GM19324 (cell line): ENCODE data around the gene ELN.
"Not testable (repeated sequence)": the region's sequence is repeated elsewhere in the genome, so short reads cannot be mapped to it uniquely, and the experiment has no call there.

Experiments used
- ATAC-seq: cut with Tn5 transposase; IDR thresholded peaks from one replicate; pipeline ENCODE4 v1.9.1; 2021; ENCODE audit warnings: mild to moderate bottlenecking, moderate library complexity; ENCODE audit not compliant: unreplicated experiment, low FRiP score

ELN gene

DNA sequence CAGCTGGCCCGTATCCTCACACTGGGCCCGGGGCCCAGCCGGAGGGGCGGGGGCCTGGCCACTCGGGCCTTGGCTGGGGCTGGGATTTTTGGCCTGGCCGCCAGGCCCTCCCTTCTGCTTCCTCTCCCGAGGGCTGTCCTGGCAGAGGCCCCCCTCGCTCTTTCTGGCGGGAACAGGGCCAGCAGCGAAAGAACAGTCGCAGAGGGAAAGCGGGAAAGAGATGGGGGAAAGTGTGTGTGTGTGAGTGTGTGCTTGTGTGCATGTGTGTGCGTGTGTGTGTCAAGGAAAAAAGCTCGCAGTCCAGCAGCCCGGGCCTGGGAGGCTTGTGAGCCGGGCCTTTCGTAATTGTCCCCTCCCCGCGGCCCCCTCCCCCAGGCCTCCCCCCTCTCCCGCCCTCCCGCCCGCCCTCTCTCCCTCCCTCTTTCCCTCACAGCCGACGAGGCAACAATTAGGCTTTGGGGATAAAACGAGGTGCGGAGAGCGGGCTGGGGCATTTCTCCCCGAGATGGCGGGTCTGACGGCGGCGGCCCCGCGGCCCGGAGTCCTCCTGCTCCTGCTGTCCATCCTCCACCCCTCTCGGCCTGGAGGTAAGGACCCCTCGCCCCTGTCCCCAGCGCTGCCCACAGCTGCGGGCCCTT, at the start of gene ELN:
ELN (plus strand) TSS at position 491 of the 638 bp plus-strand sequence; CDS start at position 506, 15 bp downstream.
- ATAC-seq = no peak

DNA sequence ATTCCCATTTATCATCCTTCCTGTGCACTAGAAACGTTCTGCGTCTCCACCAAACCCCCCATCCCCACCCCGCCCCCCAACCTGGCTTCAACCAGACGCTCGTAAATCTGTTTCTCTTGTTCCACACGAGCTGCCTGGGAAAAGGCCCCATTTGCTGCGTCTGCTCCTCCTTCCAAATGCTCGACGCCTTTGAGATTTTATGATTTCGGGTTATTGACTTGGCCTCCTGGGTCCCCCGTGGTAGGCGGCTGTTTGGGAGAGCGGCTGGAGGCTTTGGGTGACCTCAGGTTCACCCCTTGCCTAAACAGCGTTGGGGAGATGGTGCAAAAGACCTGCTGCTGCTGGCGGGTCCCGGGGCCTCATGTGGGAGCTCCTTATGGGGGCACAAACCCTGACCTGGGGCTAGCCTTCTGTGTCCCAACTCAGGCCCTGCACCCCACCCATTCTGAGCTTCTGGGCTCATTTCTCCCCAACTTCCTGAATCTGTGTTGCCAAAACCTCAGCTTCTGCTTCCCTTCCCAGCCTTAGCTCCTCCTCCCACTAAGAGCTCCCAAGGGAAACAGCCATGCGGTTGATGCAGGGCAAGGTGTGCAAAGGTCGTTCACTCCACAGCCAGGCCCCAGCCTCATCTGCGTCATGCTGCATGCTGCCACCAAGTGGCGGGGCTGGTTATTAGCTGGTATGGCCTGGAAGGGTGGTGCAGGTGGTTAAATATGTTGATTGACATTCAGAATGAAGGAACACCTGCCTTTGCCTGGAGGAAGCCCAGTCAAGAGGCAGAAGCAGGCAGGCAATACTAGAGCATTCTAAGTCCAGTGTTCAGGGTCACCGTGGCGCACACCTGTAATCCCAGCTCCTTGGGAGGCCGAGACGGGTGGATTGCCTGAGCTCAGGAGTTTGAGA, 49.1 kb upstream of the ELN start:
- ATAC-seq = no peak

DNA sequence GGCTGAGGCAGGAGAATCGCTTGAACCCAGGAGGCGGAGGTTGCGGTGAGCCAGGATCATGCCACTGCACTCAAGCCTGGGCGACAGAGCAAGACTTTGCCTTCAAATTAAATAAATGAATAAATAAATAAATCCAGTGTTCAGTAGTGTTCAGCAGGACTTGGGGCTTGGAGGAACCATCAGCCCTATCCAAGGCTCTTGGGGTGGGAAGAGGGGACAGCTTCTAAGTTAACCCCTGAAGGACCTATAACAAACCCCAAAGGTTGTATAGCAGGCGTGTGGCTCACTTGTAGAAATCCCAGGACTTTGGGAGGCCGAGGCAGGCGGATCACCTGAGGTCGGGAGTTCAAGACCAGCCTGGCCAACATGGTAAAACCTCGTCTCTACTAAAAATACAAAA, 48.3 kb upstream of the ELN start:
- ATAC-seq = not testable (repeated sequence)

DNA sequence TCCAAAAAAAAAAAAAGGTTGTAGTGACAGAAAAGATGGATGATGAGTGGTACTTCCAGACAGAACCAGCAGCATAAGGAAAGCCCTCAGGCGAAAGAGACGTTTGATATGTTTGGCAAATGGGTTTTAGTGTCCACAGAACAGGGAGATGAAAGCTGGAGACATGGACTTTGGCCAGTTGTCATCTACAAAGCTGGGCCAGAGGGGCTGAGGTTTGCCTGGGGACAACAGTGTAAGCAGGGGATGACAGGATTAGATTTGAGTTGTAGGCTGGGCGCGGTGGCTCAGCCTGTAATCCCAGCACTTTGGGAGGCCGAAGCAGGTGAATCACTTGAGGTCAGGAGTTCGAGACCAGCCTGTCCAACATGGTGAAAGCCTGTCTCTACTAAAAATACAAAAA, 47.8 kb upstream of the ELN start:
- no peak for ATAC-seq

DNA sequence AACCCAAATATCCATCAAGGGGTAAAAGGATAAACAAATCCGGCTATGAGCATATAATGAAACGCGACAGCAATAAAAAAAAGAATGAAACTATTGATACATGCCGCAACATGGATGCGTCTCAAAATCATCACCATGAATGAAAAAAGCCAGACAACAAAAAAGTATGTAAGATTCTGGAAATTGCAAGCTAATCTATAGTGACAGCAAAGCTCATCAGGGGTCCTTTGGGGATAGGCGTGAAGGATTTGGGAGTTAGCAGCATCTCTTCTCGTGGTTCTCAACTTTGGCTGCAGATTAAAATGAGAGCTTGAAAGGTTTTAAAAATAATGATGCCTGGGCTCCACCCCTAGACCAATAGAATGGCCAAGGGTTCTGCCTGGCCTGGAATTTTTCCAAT, 46.0 kb upstream of the ELN start:
- ATAC-seq = no peak

DNA sequence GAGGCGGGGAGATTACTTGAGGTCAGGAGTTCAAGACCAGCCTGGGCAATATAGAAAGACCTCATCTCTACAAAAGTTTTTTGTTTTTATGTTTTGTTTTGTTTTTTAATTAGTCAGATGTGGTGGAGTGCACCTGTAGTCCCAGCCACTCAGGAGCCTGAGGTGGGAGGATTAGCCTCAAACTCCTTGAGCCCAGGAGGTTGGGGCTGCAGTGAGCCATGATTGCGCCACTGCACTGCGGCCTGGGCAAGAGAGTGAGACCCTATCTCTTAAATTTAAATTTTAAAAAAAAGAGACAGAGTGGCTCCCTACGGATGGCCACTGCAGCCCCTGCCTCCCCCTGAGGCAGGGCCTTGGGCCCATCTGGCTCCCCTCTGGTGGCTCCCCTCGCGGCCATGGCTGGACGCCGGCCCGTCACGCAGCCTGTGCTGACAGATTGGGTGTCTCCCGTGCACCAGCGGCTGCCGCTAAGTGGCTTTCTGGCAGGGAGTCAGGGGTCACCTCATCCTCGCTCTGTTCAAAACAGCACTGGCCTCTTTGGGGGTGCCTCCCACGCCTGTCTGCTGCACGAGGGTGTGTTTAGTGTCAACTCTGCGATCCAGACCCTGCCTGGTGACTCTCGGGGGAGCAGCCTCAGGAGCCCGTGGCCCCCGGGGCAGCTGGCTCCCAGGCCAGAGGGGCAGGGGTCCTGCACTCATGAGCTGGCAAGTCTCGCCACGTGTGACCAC, 44.4 kb upstream of the ELN start:
- ATAC-seq = no peak

DNA sequence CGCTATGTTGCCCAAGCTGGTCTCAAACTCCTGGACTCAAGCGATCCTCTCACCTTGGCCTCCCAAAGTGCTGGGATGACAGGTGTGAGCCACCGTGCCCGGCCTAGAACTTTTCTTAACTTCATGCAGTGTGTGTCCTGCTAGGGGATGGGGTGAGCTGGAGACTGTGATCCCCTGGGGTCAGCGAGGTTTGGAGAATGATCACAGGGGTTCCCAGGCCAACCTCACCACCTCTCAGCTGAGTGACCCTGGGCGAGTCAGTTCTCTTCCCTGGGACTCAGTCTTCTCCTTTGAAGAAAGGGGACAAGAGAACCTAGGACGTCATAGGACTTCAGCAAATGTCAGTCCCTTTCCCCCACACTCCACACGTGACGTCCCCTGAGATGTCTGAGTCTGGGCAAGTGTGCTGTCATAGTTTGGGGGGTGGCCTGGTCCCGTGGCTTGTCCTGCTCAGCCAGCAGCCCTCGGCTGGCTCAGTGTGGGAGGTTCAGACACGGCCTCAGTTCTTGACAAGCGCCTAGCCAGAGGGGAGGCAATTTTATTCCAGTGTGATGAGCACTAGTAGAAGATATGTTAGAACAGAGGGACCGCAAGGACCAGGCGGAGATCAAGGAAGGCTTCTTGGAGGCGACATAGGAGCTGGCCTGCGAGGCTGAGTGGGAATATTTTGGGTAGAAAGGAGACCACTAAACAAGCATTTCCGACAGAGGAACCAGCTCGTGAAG, 43.3 kb upstream of the ELN start:
- no peak for ATAC-seq

DNA sequence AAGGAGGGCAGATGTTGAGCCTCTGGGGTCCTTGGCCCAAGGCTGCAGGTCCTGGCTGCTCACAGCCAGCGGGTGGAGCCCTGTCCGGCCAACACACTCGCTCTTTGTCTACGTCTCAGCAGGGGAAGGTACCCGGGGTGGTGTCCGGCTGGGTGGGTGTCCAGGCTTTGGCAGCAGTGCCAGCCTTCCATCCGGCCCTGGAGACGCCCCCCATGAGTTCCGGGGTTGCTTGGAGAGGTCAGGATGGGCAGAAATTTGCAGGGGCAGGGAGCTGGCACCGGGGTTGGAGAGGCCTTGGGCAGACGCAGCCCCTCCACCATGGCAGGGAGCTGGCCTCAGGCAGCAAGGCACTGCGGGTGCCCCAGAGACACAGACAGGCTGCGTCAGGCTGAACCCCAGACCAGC, 42.2 kb upstream of the ELN start:
- ATAC-seq = no peak

DNA sequence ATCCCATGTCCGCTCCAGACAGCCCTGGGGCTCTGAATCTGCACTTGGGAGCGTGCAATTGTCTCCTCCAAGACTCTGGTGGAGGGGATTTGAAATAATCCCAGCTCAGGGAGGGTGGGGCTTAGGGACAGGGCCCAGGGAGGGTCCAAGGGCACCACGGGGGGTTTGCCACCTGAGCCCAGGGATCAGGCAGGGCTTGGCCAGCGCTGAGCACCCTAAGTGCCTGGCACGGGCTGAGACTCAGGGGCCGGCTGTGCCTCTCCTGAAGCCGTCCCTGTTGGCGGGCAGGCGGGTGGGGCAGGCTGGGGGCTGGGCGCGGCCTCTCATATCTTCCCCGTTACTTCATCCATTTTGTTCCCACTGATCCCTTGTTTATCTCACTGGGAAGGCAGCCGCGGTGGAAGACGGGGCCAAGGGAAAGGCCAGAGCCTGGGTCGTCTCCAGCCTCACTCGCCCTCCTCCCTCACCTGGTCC, 41.8 kb upstream of the ELN start:
- no peak for ATAC-seq

DNA sequence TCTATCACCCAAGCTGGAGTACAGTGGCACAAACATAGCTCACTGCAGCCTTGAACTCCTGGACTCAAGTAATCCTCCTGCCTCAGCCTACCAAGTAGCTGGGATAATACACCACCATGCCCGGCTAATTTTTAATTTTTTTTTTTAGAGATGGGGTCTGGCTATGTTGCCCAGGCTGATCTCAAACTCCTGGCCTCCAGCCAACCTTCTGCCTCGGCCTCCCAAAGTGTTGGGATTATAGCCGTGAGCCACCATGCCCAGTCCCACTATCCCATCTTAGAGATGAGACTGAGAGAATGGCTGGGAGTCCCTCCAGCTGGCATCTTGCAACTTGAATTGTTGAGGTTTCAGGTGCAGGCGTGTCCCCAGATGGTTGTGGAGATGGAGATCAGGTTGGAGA, 40.7 kb upstream of the ELN start:
- no peak for ATAC-seq

DNA sequence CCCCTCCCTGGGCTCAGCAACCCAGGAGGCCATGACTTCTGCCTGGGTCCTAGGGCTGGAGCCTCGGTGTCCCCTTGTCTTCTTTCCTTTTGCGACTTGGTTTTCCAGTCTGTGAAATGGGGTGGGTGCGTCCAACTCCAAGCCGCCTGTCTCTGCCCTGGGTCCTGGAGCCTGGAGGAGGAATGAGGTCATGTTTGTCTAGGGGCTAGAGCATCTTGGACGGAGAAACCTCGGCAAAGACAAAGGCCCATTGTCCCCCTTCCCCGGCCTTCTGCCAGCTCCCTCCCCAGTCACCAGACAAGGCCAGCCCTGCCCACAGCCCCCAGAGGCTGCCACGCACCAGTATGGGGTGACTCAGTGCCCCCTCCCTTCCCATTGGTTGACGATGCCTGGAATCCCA, 39.8 kb upstream of the ELN start:
- no peak for ATAC-seq

DNA sequence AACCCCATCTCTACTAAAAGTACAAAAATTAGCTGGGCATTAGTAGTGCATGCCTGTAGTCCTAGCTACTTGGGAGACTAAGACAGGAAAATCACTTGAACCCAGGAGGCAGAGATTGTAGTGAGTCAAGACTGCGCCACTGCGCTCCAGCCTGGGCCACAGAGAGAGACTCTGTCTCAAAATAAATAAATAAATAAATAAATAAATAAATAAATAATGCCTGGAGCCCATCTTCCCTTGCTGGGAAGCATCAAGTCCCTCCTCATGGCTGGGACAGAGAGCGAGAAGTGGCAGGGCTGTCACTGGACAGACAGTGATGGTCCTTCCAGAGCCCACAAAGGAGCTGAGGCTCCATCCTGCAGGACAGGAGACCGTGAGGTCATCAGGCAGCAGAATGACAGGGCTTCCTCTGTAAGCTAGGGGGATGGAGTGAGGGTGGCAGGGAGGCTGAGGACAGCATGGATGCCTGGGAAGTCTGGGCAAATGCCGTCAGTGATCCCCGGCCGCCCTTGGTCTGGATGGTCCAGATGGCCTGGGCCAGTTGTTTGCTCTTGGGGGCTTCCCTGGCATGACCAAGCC, 36.4 kb upstream of the ELN start:
- no peak for ATAC-seq

DNA sequence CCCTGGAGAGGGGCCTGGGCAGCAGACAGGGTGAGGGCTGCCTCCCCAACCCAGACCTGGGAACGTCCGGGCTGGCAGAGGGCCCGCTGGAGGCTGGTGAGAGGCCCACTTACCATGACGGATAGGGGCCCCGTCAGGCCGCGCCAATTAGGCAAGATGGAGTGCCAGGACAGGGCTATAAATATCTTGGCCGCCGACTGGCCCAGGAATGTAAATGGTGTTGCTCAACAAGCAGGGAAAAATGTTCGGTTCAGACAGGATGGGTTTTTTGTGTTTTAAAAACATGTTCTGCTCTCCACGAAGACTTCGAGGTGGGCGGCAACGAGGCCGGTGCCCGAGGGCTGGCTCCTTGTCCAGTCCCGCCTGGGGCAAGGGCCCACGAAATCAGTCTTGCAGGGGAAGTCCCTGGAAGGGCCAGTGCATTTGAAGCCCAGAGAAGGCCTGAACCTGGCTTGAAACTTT, 35.8 kb upstream of the ELN start:
- ATAC-seq = no peak

DNA sequence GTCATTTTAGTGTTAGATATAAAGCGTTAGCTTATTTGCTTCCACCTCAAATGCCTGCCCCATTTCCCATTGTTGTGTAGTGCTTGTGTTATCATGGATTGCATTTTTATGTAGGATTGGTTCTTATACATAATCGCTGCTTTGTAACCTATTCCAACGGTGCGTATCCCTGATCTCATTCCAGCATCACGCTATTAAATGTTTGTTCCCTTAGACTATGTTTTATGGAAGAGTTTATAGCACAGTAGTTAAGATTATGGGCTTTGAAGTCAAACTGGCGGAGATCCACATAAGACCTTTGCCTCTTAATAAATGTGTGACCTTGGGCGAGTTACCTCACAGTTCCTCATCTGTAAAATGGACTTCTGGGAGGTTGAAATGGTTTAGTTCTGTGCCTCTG, 34.0 kb upstream of the ELN start:
- ATAC-seq = no peak

DNA sequence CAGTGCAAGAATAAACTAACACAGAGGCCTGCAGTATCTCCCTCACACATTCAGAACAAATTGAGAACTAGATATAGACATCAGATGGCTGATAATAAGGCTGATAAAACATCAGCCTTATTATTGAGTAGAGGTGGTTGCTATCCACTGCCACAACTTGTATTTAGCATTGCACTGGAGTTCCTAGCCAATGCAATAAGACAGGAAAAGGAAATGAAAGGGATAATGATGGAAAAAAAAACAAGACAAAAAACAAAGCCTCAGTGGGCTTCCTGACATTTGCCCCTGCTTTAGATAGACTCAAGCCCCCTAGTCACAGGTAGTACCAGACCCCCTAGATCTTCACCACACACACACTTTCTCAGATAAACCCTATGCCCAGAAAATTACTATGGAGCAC, 33.2 kb upstream of the ELN start:
- no peak for ATAC-seq

DNA sequence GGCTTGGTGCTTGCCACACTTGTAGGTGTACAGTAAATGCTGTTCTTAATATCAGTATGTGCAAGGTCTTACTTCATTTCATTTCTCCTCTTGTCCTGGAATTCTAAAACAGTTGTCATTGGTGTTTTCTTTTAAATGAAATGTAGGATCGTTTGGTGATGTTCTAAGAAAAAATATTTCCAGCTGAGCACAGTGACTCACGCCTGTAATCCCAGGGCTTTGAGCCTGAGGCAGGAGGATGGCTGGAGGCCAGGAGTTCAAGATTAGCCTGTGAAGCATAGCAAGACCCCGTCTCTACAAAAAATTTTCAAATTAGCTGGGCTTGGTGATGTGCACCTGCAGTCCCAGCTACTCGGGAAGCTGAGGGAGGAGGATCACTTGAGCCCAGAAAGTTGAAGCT, 32.6 kb upstream of the ELN start:
- ATAC-seq = no peak

DNA sequence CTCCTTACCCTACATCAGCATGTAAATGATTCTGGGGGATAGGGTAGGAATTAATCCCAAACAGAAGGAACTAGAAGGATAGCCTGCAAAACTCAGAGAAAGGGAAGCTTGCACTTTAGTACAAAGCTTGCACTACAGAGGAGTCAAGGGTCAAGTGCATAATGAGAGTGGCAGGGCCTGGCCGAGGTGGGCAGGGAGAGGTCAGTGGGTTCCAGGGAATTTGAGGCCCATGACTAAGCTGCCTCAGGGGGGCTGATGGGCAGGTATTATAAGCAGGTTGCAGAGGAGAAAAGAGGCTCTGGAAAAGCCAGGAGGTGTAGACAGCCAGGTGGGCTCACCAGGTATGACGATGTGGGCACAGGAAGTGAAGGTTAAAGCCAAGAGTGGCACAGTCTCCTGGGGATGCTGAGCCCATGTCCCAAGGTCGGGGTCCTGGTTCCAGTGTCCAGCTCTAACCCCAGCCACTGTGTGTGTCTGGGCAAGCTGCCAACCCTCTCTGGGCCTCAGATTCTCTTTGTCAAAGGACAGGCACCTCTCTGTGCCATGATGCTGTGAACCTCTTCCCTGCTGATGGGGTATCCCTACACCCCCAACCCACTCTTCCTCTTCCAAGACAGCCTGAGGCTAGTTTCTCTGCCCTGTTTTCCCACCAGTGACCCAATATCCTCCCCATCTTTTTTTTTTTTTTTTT, 32.0 kb upstream of the ELN start:
- no peak for ATAC-seq

DNA sequence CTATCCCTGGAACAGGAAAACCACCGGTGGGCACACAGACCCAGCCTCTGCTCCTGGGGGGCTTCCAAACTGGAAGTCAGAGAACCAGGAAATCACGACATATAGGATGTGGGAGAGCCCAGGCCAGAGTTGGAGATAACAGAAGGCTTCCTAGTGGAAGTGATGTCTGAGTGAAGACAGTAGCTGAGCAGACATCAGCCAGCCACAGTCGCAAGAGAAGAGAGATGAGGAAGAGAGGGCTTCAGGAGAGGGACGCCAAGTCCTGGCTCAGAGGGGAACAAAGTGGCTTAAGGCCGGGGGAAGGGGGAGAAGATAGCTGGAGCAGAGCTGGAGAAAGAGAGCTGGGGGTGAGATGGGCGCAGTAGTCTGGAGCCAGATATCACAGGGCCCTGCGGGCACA, 30.9 kb upstream of the ELN start:
- no peak for ATAC-seq

DNA sequence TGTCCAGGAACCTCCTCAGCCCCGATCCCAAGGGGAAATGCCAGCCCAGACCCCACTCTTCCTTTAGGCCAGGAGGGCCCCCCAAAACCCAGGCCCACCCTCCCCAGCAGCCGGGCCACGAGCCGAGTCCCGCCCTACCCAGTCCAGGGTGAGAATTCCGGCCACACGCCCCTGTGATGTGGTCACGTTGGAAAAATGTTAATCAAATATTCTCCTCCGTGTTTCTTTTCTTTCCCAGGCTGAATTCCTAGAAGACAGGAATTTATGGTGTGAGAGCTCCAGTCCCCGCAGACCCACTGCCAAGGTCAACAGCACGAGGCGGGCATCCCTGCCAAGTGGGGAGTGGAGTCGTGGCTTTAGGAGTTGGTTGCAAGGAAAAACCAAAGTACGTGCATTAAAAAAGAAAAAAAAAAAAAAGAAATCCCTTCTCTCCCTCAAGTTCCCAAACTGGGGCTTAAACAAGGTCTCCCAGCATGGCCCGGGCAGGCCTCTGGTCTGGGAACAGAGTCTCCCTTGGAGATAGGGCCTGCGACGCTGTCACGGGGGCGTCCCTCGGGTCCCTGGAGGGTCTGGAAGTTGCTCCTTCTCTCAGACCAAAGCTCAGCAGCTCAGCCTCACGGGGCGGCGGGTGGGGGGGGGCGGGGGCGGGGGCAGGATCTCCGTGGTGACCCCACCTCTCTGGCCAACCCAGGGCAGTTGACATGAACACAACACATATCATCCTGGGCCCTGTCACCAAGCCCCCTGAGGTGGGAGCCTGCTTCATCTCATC, 28.1 kb upstream of the ELN start:
- ATAC-seq = no peak
